HepG2 (cell line): ENCODE measurements around the gene PDCD10. TPM values are rescaled to one million over a fixed set of nuclear protein-coding genes. Genes with fewer than 3 reads are reported as not detected.

Experiments
- ATAC-seq: fragments of 200-7000 bp; cut with Tn5 transposase; 3 replicates; pipeline ENCODE4 v1.9.1; 2020; ENCODE audit warnings: mild to moderate bottlenecking, moderate library complexity
- BruUV-seq: library from RNA; stranded (reverse); fragments of 400-500 nt; replicated peaks from 2 replicates; lab custom pipeline; 2021; lab: Mats Ljungman, UMichigan
- CTCF ChIA-PET: fragments of 300-600 bp; formaldehyde crosslinking; extraction: SDS; loops from one replicate; lab custom pipeline; 2021; ENCODE audit warnings: low total read pairs, inconsistent platforms, low intra/inter-chr PET ratio; lab: Yijun Ruan, JAX
- POLR2A ChIA-PET: fragments of 350-600 bp; sonication (Branson Sonifier 250); formaldehyde crosslinking; loops from one replicate; lab custom pipeline; 2020; ENCODE audit warnings: antibody characterized with exemption, inconsistent platforms; lab: Yijun Ruan, JAX
- DNase-seq: peaks from one replicate; pipeline ENCODE4 v3.0.0-alpha.2; 2015; ENCODE audit warnings: low spot score
- FAIRE-seq: peaks from 3 replicates; lab custom pipeline; 2011; peaks lifted over from hg19 to GRCh38; lab: Jason Lieb, UNC
- H2AFZ ChIP-seq: one replicate; pipeline ENCODE4 v1.6.1; 2011; ENCODE audit warnings: low read length, inconsistent platforms
- H3K27ac ChIP-seq: fragments of 300-600 bp; 3 replicates; pipeline ENCODE4 v1.8.0; 2011; ENCODE audit warnings: mixed run types, mild to moderate bottlenecking, mixed read lengths, low read length, inconsistent platforms; ENCODE audit not compliant: insufficient read depth; ENCODE audit errors: extremely low read length
- H3K27me3 ChIP-seq, 2 experiments: fragments of 200-600 bp in 1 of 2; 2 replicates in 1 of 2; 3 replicates in 1 of 2; pipeline versions ENCODE4 v1.6.0 to v1.8.0; 2011; ENCODE audit warnings: low read length in 2 of 2, mild to moderate bottlenecking in 2 of 2, moderate library complexity in 2 of 2, inconsistent platforms in 1 of 2; ENCODE audit not compliant: insufficient read depth in 2 of 2, control insufficient read depth in 1 of 2
- H3K36me3 ChIP-seq, 2 experiments: fragments of 200-600 bp in 1 of 2; replicated peaks in 1 of 2; 2 replicates in 1 of 2; 3 replicates in 1 of 2; pipeline versions ENCODE4 v1.5.1 to v1.8.0; 2011; ENCODE audit warnings: low read length in 2 of 2, inconsistent platforms in 1 of 2; ENCODE audit not compliant: insufficient read depth in 2 of 2, control insufficient read depth in 1 of 2
- H3K4me1 ChIP-seq: 2 replicates; pipeline ENCODE4 v1.5.1; 2012; ENCODE audit warnings: low read length, inconsistent platforms; ENCODE audit not compliant: insufficient read depth
- H3K4me2 ChIP-seq: 2 replicates; pipeline ENCODE4 v1.6.0; 2011; ENCODE audit warnings: low read depth, low read length, inconsistent platforms
- H3K4me3 ChIP-seq, 3 experiments: fragments of 200-600 bp in 1 of 3; sonication (generic), shearing (Covaris generic) in 1 of 3; replicated peaks in 1 of 3; 2 replicates each; pipeline ENCODE4 v1.5.1; 2011 to 2016; ENCODE audit warnings: low read length in 3 of 3, inconsistent platforms in 2 of 3, low read depth in 2 of 3, mild to moderate bottlenecking in 2 of 3, control low read depth in 1 of 3, mixed read lengths in 1 of 3; ENCODE audit not compliant: insufficient read depth in 1 of 3
- H3K79me2 ChIP-seq: one replicate; pipeline ENCODE4 v1.6.1; 2011; ENCODE audit warnings: low read length, inconsistent platforms; ENCODE audit not compliant: insufficient read depth
- H3K9ac ChIP-seq: 2 replicates; pipeline ENCODE4 v1.6.0; 2011; ENCODE audit warnings: mild to moderate bottlenecking, low read depth, low read length, inconsistent platforms; ENCODE audit not compliant: insufficient read depth
- H3K9me3 ChIP-seq: 2 replicates; pipeline ENCODE4 v1.5.1; 2012; ENCODE audit warnings: mild to moderate bottlenecking, low read length
- H4K20me1 ChIP-seq: 2 replicates; pipeline ENCODE4 v1.6.0; 2011; ENCODE audit warnings: inconsistent platforms, mild to moderate bottlenecking, low read length, moderate library complexity; ENCODE audit not compliant: insufficient read depth
- BRD4 ChIP-seq: sonication (generic); formaldehyde crosslinking; IDR thresholded peaks from 2 replicates; pipeline ENCODE4 v1.4.0; 2020; ENCODE audit warnings: missing genetic modification reagents
- HMG20B ChIP-seq: conservative IDR thresholded peaks from 2 replicates; pipeline ENCODE4 v1.6.1; 2016; ENCODE audit warnings: missing genetic modification reagents, missing compliant biosample characterization
- KAT8 ChIP-seq: IDR thresholded peaks from 2 replicates; pipeline ENCODE4 v1.6.1; 2016; ENCODE audit warnings: missing genetic modification reagents, missing compliant biosample characterization
- KLF13 ChIP-seq: sonication (generic); formaldehyde crosslinking; IDR thresholded peaks from 2 replicates; pipeline ENCODE4 v1.4.0; 2020; ENCODE audit warnings: mild to moderate bottlenecking, missing genetic modification reagents
- KLF6 ChIP-seq: IDR thresholded peaks from 2 replicates; pipeline ENCODE4 v1.8.0; 2016; ENCODE audit warnings: missing biosample characterization, missing genetic modification reagents
- NFYC ChIP-seq: IDR thresholded peaks from 2 replicates; pipeline ENCODE4 v1.6.1; 2016; ENCODE audit warnings: missing genetic modification reagents, missing compliant biosample characterization
- PAWR ChIP-seq: sonication (generic); formaldehyde crosslinking; IDR thresholded peaks from 2 replicates; pipeline ENCODE4 v1.4.0; 2020; ENCODE audit warnings: missing genetic modification reagents, mild to moderate bottlenecking, borderline replicate concordance
- SIN3B ChIP-seq: fragments of 150-350 bp; IDR thresholded peaks from 2 replicates; pipeline ENCODE4 v1.6.1; 2014; ENCODE audit warnings: low read length
- TP53 ChIP-seq: sonication (generic); formaldehyde crosslinking; conservative IDR thresholded peaks from 2 replicates; pipeline ENCODE4 v1.4.0; 2020; ENCODE audit warnings: missing genetic modification reagents
- U2AF2 ChIP-seq: fragments of 200-400 bp; formaldehyde crosslinking; IDR thresholded peaks from 2 replicates; pipeline ENCODE4 v1.6.1; 2017; ENCODE audit warnings: low read depth, mild to moderate bottlenecking, low read length
- ZBTB8A ChIP-seq: sonication (generic); formaldehyde crosslinking; IDR thresholded peaks from 2 replicates; pipeline ENCODE4 v1.4.0; 2020; ENCODE audit warnings: mild to moderate bottlenecking, low read depth, missing genetic modification reagents, borderline replicate concordance
- ZNF430 ChIP-seq: sonication (generic); formaldehyde crosslinking; IDR thresholded peaks from 2 replicates; pipeline ENCODE4 v1.9.0; 2021; ENCODE audit warnings: mild to moderate bottlenecking, missing genetic modification reagents
- ZNF44 ChIP-seq: sonication (generic); formaldehyde crosslinking; IDR thresholded peaks from 2 replicates; pipeline ENCODE4 v1.5.1; 2020; ENCODE audit warnings: mild to moderate bottlenecking, missing genetic modification reagents
- ZNF552 ChIP-seq: sonication (generic); formaldehyde crosslinking; IDR thresholded peaks from 2 replicates; pipeline ENCODE4 v1.9.0; 2022; ENCODE audit warnings: missing genetic modification reagents, mild to moderate bottlenecking, borderline replicate concordance
- ZNF777 ChIP-seq: sonication (generic); formaldehyde crosslinking; IDR thresholded peaks from 2 replicates; pipeline ENCODE4 v1.4.0; 2020; ENCODE audit warnings: missing genetic modification reagents
- ZNF891 ChIP-seq: sonication (generic); formaldehyde crosslinking; IDR thresholded peaks from 2 replicates; pipeline ENCODE4 v1.5.0; 2020; ENCODE audit warnings: mild to moderate bottlenecking, missing genetic modification reagents
- ZSCAN20 ChIP-seq: sonication (generic); formaldehyde crosslinking; IDR thresholded peaks from 2 replicates; pipeline ENCODE4 v1.4.0; 2020; ENCODE audit warnings: missing genetic modification reagents, mild to moderate bottlenecking, borderline replicate concordance
- WGBS: methylation state at CpG from one replicate; pipeline ENCODE4 v1.1.6; 2017; ENCODE audit warnings: low lambda C conversion rate; 5-methylcytosine and 5-hydroxymethylcytosine counted together
- in situ Hi-C: cut with HindIII; loops from 2 replicates; pipeline ENCODE4 v1.10.0; 2017; ENCODE audit warnings: low pct_unique_long_range_greater_than_20kb; ENCODE audit not compliant: extremely low pct_ligation_motif_present
- intact Hi-C: fragments of 100-400 bp; cut with micrococcal nuclease; formaldehyde crosslinking; loops from one replicate; pipeline ENCODE4 v1.10.0; 2022; ENCODE audit not compliant: unreplicated experiment
- polyA plus RNA-seq, 8 experiments: library from polyadenylated mRNA; depleted of rRNA in 3 of 8; stranded (reverse) in 7 of 8; unstranded in 1 of 8; fragments of >200 nt; fragmentation: Illumina TruSeq in 4 of 8; extraction: Trizol in 4 of 8; gene quantifications; 2 replicates each; pipeline versions ENCODE4 v1.2.1 to v1.2.3, GENCODE V29; 2011 to 2016; ENCODE audit warnings: low read depth in 4 of 8, missing spikeins in 1 of 8, mixed read lengths in 1 of 8; ENCODE audit not compliant: insufficient read depth in 1 of 8
- total RNA-seq, 5 experiments: library from RNA; depleted of rRNA; stranded (reverse); fragments of >200 nt; fragmentation: Illumina TruSeq; extraction: Trizol; gene quantifications; 2 replicates each; pipeline ENCODE4 v1.2.3, GENCODE V29; 2016; ENCODE audit warnings: low read depth in 1 of 5
- TF ChIP-seq, protein P1 (sequence below): sonication (generic); formaldehyde crosslinking; IDR thresholded peaks from 2 replicates; pipeline ENCODE4 v1.4.0; 2020; ENCODE audit warnings: mild to moderate bottlenecking, missing genetic modification reagents
- TF ChIP-seq, protein P2 (sequence below): IDR thresholded peaks from 2 replicates; pipeline ENCODE4 v1.6.1; 2016; ENCODE audit warnings: missing compliant biosample characterization, missing genetic modification reagents, borderline replicate concordance

PDCD10 gene
- total and polyA plus RNA-seq, 2 of the 13 experiments (the other 11 are each of a cell fraction or from before 2014, with no cell fraction given): 48.5 to 53.9 TPM

DNA sequence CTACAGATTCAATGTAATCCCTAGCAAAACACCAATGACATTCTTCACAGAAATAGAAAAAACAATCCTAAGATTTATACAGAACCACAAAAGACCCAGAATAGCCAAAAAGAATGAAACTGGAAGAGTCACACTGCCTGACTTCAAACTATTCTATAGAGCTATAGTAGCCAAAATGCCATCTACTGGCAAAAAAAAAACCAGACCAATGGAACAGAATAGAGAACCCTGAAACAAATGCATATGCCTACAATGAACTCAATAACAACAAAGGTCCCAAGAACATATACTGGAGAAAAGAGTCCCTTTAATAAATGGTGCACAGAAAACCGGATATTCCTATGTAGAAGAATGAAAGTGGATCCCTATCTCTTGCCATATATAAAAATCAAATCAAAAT lies 19.8 kb downstream of the PDCD10 start:
- ChIA-PET CTCF (no interaction called here), POLR2A (no interaction called here)
- H3K9me3 ChIP-seq: no peaks in the 10 kb centered on the region
- H3K9ac ChIP-seq: no peak overlapping the region
- DNase-seq (no peak), ATAC-seq (no peak), FAIRE-seq (no peak)
- intact Hi-C loops: no loop called here
- H4K20me1 ChIP-seq: no peaks in the 10 kb centered on the region
- H3K36me3 ChIP-seq: peaks cover 3 to 28% of the 10 kb centered on the region in 2 experiments
- peaks cover 14% of the 10 kb centered on the region for H3K4me1 ChIP-seq
- no peak overlapping the region for H2AFZ ChIP-seq
- no peak overlapping the region for H3K4me3 ChIP-seq
- TF ChIP-seq ZNF44 (CRISPR knock-in tag): no peak
- TF ChIP-seq KAT8: no peak
- TF ChIP-seq U2AF2: no peak
- TF ChIP-seq, protein P1, sequence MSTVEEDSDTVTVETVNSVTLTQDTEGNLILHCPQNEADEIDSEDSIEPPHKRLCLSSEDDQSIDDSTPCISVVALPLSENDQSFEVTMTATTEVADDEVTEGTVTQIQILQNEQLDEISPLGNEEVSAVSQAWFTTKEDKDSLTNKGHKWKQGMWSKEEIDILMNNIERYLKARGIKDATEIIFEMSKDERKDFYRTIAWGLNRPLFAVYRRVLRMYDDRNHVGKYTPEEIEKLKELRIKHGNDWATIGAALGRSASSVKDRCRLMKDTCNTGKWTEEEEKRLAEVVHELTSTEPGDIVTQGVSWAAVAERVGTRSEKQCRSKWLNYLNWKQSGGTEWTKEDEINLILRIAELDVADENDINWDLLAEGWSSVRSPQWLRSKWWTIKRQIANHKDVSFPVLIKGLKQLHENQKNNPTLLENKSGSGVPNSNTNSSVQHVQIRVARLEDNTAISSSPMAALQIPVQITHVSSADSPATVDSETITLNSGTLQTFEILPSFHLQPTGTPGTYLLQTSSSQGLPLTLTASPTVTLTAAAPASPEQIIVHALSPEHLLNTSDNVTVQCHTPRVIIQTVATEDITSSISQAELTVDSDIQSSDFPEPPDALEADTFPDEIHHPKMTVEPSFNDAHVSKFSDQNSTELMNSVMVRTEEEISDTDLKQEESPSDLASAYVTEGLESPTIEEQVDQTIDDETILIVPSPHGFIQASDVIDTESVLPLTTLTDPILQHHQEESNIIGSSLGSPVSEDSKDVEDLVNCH (CRISPR knock-in tag): no peak
- TF ChIP-seq ZSCAN20 (CRISPR knock-in tag): no peak
- no TSS peak for BruUV-seq
- no peak overlapping the region for H3K4me2 ChIP-seq
- H3K27ac ChIP-seq: no peak overlapping the region
- H3K27me3 ChIP-seq: no peaks in the 10 kb centered on the region
- peaks cover 58% of the 10 kb centered on the region for H3K79me2 ChIP-seq
- 93% methylated on average over 1 of the region's 1 CpG for WGBS
- in situ Hi-C loops: no loop called here

DNA sequence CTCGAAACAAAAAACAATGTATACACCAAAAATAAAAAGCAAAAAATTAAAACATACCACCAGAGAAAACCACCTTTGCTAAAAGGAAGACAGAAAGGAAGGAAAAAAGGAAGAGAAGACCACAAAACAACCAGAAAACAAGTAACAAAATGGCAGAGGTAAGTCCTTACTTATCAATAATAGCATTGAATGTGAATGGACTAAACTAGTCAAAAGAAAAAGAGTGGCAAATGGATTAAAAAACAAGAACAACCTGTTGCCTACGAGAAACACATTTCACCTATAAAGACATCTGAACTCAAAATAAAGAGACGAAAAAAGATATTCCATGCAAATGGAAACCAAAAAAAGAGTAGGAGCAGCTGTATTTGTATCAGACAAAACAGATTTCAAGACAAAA lies 22.2 kb downstream of the PDCD10 start:
- ChIA-PET CTCF (no interaction called here), POLR2A (no interaction called here)
- Histone ChIP-seq H3K9ac (no peak overlapping the region), H3K27me3 (no peaks in the 10 kb centered on the region), H3K4me1 (peaks cover 9% of the 10 kb centered on the region), H3K4me2 (no peak overlapping the region), H2AFZ (no peak overlapping the region), H3K36me3 (peaks cover 9 to 29% of the 10 kb centered on the region in 2 experiments), H3K9me3 (no peaks in the 10 kb centered on the region), H4K20me1 (0 out of 2 replicates have a peak, but pooled peaks cover 4% of the 10 kb centered on the region), H3K27ac (no peak overlapping the region), H3K79me2 (peaks cover 62% of the 10 kb centered on the region), H3K4me3 (no peak overlapping the region)
- no peak for ATAC-seq
- no TSS peak for BruUV-seq
- no peak for DNase-seq
- WGBS: 97% methylated on average over 3 of the region's 3 CpGs
- FAIRE-seq: no peak
- intact Hi-C loops: no loop called here
- in situ Hi-C loops: no loop called here
- no peak for TF ChIP-seq ZNF777 (CRISPR knock-in tag)
- TF ChIP-seq ZNF891: no peak
- no peak for TF ChIP-seq NFYC
- TF ChIP-seq ZNF430 (CRISPR knock-in tag): no peak
- TF ChIP-seq ZNF552 (CRISPR knock-in tag): no peak
- TF ChIP-seq, protein P2, sequence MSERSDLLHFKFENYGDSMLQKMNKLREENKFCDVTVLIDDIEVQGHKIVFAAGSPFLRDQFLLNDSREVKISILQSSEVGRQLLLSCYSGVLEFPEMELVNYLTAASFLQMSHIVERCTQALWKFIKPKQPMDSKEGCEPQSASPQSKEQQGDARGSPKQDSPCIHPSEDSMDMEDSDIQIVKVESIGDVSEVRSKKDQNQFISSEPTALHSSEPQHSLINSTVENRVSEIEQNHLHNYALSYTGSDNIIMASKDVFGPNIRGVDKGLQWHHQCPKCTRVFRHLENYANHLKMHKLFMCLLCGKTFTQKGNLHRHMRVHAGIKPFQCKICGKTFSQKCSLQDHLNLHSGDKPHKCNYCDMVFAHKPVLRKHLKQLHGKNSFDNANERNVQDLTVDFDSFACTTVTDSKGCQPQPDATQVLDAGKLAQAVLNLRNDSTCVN (CRISPR knock-in tag): no peak
- no peak for TF ChIP-seq KLF6 (CRISPR knock-in tag)
- no peak for TF ChIP-seq SIN3B
- no peak for TF ChIP-seq PAWR (CRISPR knock-in tag)
- TF ChIP-seq HMG20B (CRISPR knock-in tag): no peak
- TF ChIP-seq ZBTB8A (CRISPR knock-in tag): no peak
- no peak for TF ChIP-seq KLF13 (CRISPR knock-in tag)
- TF ChIP-seq TP53 (CRISPR knock-in tag): no peak
- TF ChIP-seq BRD4: no peak
